SJCRH30 (cell line): ENCODE results near the gene RPN2. TPM values are rescaled to one million over a fixed set of nuclear protein-coding genes. Genes with fewer than 3 reads are reported as not detected.

ENCODE experiments used
- DNase-seq, 2 experiments: peaks; one replicate each; pipeline ENCODE4 v3.0.0-alpha.2; 2015 to 2020
- H3K27ac ChIP-seq: fragments of 250-450 bp; sonication (Bioruptor Pico); 2 replicates; pipeline ENCODE4 v1.5.1; 2020; ENCODE audit warnings: mild to moderate bottlenecking, moderate library complexity
- H3K27me3 ChIP-seq: fragments of 250-450 bp; sonication (Bioruptor Pico); 2 replicates; pipeline ENCODE4 v1.5.1; 2020; ENCODE audit warnings: mild to moderate bottlenecking, moderate library complexity
- H3K36me3 ChIP-seq: fragments of 250-450 bp; sonication (Bioruptor Pico); 2 replicates; pipeline ENCODE4 v1.5.1; 2020; ENCODE audit warnings: mild to moderate bottlenecking, moderate library complexity
- H3K4me1 ChIP-seq: fragments of 250-450 bp; sonication (Bioruptor Pico); 2 replicates; pipeline ENCODE4 v1.5.1; 2020; ENCODE audit warnings: mild to moderate bottlenecking, moderate library complexity
- H3K4me3 ChIP-seq: fragments of 250-450 bp; sonication (Bioruptor Pico); 2 replicates; pipeline ENCODE4 v1.5.1; 2020; ENCODE audit warnings: mild to moderate bottlenecking, moderate library complexity
- H3K9me3 ChIP-seq: fragments of 250-450 bp; sonication (Bioruptor Pico); replicated peaks from 2 replicates; pipeline ENCODE4 v1.5.1; 2020; ENCODE audit warnings: mild to moderate bottlenecking, moderate library complexity
- total RNA-seq: library from RNA; depleted of rRNA; stranded (reverse); fragments of >200 nt; shearing (Covaris generic); gene quantifications from 2 replicates; pipeline ENCODE4 v1.2.3, GENCODE V29; 2014; rRNA removed

RPN2 gene
- total RNA-seq, 1 experiment from 2014 or later, result 369 TPM

GRCh38 chr20:37288091-37288490, 109.0 kb downstream of the RPN2 start:
- no peak overlapping the region for H3K27ac ChIP-seq
- peaks cover 17% of the 10 kb centered on the region for H3K36me3 ChIP-seq
- H3K4me1 ChIP-seq, result 0 out of 2 replicates have a peak, but pooled peaks cover 4% of the 10 kb centered on the region
- no peaks in the 10 kb centered on the region; the same call in 1 of the 2 replicates for H3K27me3 ChIP-seq
- H3K4me3 ChIP-seq, result no peak overlapping the region
- no peaks in the 10 kb centered on the region for H3K9me3 ChIP-seq
- DNase-seq, result no peak

- Histone ChIP-seq H3K4me1 (peaks cover 12% of the 10 kb centered on the region; the same call in 1 of the 2 replicates), H3K27ac (peak overlapping the region; percentile 85), H3K36me3 (peaks cover 17% of the 10 kb centered on the region), H3K4me3 (peak overlapping the region; percentile 83), H3K9me3 (no peaks in the 10 kb centered on the region), H3K27me3 (no peaks in the 10 kb centered on the region)
- DNase-seq, result no peak
Measured at GRCh38 chr20:37290158-37290810, 111.2 kb downstream of the RPN2 start.

Other genes with a start within 250 kb of the RPN2 start
- 10.1 and 11.9 TPM in 2 replicates for gene SAMHD1, start 227.6 kb upstream of the RPN2 start, total RNA-seq
- gene RBL1, start 83.3 kb upstream of the RPN2 start, total RNA-seq, result 41.3 and 43.6 TPM in 2 replicates
- gene MROH8, start 218 bp downstream of the RPN2 start, total RNA-seq, result 2.0 and 2.1 TPM in 2 replicates
- not detected in 2 replicates for gene GHRH, start 82.5 kb downstream of the RPN2 start, total RNA-seq
- gene MANBAL, start 110.3 kb downstream of the RPN2 start, total RNA-seq, result 28.9 and 32.4 TPM in 2 replicates
- 14.9 and 15.4 TPM in 2 replicates for gene SRC, start 166.8 kb downstream of the RPN2 start, total RNA-seq